ENCODE results near the gene AMY1C.
"Not testable (repeated sequence)": the region's sequence is repeated elsewhere in the genome, so short reads cannot be mapped to it uniquely, and the experiment has no call there.

Gene AMY1C

DNA sequence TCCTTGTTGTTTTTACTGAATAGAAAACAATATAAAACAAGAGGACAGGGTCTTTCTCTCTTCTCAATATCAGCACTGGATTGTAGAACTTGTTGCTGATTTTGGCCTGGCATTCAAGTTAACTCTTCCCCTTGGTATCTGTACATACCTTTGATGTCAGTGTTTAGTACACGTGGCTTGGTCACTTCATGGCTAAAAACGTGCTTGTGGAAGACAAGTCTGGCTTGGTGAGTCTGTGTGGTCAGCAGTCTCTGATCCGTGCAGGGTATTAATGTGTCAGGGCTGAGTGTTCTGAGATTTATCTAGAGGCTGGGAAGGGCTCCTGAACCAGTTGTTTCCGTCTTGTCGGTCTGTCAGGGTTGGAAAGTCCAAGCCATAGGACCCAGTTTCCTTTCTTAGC is at the start of gene AMY1C:
TSS of gene AMY1C (plus strand) at position 301 of the 400 bp plus-strand sequence. CDS start 572 bp downstream, outside the sequence.
- not testable (repeated sequence) for H3K4me3 ChIP-seq (ENCODE audit: low read length); DNase-seq (ENCODE audit: low read depth)

DNA sequence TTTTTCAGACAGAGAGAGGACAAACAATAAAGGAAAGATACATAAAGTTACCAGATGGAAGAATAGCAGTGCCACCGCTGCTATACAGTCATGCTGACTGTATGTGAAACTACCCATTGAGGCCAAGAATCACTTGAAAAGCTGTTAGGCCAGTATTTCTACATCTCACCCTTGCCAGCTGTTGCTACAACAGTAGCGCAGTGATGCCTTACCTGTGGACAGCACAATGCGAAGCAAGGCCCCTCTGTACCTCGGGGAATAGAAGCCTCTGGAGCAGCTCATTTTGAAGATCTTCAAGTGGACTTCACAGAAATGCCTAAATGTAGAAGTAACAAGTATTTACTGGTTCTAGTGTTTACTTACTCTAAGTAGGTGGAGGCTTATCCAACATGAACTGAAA is 49.0 kb upstream of the AMY1C start:
- not testable (repeated sequence) for DNase-seq (ENCODE audit: low read depth); H3K4me3 ChIP-seq (ENCODE audit: low read length)

DNA sequence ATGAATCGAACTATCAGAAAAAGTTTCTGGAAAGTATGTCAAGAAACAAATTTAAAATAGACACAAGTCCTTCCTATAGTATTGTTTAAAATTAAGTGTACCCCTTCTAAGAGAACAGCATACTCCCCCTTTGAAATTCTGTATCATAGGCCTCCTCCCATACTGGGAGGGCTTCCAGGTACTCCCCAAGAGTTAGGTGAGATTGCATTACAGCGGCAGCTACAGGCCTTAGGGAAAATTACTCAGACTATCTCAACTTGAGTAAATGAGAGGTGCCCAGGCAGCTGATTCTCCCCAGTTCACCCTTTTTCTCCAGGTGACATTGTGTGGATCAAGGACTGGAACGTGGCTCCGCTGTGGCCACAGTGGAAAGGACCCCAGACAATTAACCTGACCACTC is 48.4 kb upstream of the AMY1C start:
- not testable (repeated sequence) for H3K4me3 ChIP-seq (ENCODE audit: low read length); DNase-seq (ENCODE audit: low read depth)

DNA sequence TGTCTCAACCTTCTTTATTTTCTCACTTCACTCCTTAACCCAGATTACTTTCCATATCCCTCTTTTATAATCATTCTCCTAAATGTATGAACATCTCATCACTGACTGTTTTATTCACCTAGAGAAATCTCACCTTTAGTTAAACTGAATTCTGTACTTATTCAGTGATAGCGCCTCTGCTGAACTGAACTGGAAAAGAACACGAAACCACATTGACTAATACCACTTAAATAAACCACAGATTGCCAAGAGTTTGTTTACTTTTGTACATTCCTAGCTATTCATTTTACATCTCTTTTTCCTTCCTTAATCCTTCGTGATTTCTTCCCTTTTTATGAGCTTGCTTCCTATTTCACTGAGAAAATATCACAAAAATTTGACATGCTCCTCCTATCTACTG is 42.0 kb upstream of the AMY1C start:
- DNase-seq (ENCODE audit: low read depth); H3K4me3 ChIP-seq (ENCODE audit: low read length): not testable (repeated sequence)

DNA sequence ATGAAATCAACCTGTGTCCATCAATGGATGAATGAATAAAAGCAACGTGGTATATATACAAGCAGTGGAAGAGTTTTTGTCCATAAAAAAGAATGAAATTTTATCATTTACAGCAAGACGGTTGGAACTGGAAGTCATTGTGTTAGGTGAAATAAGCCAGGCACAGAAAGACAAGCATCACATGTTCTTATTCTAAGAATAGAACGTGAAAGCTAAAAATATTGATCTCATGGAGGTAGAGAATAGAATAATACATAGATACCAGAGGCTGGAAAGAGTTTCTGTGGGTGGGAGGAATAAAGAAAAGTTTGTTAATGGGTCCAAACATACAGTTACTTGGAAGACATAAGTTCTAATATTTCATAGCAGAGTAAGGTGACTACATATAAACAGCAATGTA is 39.3 kb upstream of the AMY1C start:
- not testable (repeated sequence) for H3K4me3 ChIP-seq (ENCODE audit: low read length); DNase-seq (ENCODE audit: low read depth)

DNA sequence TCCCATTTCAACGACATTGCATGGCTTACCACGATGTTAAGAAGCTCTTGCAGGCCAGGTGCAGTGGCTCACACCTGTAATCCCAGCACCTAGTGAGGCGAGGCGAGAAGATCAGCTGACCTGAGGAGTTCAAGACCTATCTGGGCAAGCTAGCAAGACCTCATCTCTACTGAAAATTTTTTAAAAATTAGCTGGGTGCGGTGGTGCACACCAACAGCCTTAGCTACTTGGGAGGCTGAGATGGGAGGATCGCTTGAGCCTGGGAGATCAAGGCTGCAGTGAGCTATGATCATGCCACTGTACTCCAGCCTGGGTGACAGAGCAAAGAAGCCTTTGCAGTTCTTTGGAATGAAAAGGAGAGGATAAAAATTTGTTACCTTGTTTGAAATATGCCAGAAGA is 32.3 kb upstream of the AMY1C start:
- DNase-seq (ENCODE audit: low read depth); H3K4me3 ChIP-seq (ENCODE audit: low read length): not testable (repeated sequence)

DNA sequence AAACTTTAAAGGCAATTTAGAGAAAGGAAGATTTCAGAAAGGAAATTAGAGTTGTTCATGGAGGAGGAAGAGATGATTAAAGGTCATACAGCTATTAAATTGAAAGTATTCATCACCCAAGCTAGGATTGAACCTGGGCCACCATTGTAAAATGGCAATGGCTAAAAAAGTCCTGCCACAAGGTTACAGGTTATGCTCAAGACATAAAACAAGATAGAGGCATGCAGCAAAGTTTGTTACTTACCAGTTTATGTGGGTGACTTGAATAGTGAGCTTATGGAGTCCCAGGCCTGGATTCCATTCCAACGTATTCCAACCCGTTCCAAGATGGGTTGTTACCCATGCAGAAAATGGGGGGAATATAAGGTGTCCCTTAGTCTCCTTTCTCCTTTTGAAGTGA is 28.2 kb upstream of the AMY1C start:
- not testable (repeated sequence) for DNase-seq (ENCODE audit: low read depth); H3K4me3 ChIP-seq (ENCODE audit: low read length)

DNA sequence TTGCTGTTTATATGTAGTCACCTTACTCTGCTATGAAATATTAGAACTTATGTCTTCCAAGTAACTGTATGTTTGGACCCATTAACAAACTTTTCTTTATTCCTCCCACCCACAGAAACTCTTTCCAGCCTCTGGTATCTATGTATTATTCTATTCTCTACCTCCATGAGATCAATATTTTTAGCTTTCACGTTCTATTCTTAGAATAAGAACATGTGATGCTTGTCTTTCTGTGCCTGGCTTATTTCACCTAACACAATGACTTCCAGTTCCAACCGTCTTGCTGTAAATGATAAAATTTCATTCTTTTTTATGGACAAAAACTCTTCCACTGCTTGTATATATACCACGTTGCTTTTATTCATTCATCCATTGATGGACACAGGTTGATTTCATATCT is 14.4 kb upstream of the AMY1C start:
- not testable (repeated sequence) for H3K4me3 ChIP-seq (ENCODE audit: low read length); DNase-seq (ENCODE audit: low read depth)

DNA sequence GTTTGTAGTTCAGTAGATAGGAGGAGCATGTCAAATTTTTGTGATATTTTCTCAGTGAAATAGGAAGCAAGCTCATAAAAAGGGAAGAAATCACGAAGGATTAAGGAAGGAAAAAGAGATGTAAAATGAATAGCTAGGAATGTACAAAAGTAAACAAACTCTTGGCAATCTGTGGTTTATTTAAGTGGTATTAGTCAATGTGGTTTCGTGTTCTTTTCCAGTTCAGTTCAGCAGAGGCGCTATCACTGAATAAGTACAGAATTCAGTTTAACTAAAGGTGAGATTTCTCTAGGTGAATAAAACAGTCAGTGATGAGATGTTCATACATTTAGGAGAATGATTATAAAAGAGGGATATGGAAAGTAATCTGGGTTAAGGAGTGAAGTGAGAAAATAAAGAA is 11.7 kb upstream of the AMY1C start:
- not testable (repeated sequence) for H3K4me3 ChIP-seq (ENCODE audit: low read length); DNase-seq (ENCODE audit: low read depth)

DNA sequence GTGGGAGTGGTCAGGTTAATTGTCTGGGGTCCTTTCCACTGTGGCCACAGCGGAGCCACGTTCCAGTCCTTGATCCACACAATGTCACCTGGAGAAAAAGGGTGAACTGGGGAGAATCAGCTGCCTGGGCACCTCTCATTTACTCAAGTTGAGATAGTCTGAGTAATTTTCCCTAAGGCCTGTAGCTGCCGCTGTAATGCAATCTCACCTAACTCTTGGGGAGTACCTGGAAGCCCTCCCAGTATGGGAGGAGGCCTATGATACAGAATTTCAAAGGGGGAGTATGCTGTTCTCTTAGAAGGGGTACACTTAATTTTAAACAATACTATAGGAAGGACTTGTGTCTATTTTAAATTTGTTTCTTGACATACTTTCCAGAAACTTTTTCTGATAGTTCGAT is 5.2 kb upstream of the AMY1C start:
- DNase-seq (ENCODE audit: low read depth); H3K4me3 ChIP-seq (ENCODE audit: low read length): not testable (repeated sequence)

DNA sequence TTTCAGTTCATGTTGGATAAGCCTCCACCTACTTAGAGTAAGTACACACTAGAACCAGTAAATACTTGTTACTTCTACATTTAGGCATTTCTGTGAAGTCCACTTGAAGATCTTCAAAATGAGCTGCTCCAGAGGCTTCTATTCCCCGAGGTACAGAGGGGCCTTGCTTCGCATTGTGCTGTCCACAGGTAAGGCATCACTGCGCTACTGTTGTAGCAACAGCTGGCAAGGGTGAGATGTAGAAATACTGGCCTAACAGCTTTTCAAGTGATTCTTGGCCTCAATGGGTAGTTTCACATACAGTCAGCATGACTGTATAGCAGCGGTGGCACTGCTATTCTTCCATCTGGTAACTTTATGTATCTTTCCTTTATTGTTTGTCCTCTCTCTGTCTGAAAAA is 4.7 kb upstream of the AMY1C start:
- DNase-seq (ENCODE audit: low read depth); H3K4me3 ChIP-seq (ENCODE audit: low read length): not testable (repeated sequence)

DNA sequence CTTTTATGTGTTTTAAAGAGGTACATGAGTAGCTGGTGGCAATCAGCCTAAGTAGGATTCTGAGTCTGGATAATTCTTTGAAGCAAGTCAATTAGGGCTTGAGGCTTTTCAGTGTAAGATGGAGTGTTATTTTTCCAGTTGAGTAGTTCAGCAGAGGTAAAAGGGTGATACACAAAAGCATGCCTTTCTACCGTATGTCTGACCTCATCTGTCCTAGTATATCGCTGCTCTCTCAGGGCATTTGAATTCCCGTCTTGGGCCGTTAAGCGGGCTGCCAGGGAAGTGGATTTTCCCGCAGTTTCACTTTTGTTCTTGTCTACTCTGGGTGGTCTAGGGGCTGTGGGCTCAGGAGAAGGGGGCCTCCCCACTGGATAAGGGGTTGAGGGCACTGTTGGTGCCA is 1.4 kb upstream of the AMY1C start:
- not testable (repeated sequence) for DNase-seq (ENCODE audit: low read depth); H3K4me3 ChIP-seq (ENCODE audit: low read length)

DNA sequence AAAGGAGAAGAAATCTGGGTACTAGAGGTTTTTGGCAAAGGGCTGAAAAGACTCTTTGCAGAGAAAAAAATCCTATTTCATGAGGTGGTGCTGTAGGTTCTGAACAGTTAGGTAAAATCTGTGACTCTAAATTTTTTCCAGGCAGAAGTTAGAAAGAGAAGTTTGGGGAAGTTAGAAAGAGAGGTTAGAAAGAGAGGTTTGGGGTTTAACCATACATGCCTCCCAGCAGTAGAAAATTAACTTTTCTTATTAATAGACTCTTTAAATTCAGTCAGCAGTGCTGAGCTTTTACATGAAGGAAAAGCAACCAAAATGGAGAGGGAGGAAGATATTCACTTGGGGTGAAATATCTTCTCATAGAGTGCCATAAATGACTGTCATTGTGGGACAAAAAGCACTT is 12.2 kb downstream of the AMY1C start:
- H3K4me3 ChIP-seq (ENCODE audit: low read length) = no peak overlapping the region
- TF ChIP-seq, protein P1, sequence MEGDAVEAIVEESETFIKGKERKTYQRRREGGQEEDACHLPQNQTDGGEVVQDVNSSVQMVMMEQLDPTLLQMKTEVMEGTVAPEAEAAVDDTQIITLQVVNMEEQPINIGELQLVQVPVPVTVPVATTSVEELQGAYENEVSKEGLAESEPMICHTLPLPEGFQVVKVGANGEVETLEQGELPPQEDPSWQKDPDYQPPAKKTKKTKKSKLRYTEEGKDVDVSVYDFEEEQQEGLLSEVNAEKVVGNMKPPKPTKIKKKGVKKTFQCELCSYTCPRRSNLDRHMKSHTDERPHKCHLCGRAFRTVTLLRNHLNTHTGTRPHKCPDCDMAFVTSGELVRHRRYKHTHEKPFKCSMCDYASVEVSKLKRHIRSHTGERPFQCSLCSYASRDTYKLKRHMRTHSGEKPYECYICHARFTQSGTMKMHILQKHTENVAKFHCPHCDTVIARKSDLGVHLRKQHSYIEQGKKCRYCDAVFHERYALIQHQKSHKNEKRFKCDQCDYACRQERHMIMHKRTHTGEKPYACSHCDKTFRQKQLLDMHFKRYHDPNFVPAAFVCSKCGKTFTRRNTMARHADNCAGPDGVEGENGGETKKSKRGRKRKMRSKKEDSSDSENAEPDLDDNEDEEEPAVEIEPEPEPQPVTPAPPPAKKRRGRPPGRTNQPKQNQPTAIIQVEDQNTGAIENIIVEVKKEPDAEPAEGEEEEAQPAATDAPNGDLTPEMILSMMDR (conservative IDR thresholded peaks at IDR 0.05; ENCODE audit: low read length) = no peak
- DNase-seq (ENCODE audit: low read depth) = no peak

DNA sequence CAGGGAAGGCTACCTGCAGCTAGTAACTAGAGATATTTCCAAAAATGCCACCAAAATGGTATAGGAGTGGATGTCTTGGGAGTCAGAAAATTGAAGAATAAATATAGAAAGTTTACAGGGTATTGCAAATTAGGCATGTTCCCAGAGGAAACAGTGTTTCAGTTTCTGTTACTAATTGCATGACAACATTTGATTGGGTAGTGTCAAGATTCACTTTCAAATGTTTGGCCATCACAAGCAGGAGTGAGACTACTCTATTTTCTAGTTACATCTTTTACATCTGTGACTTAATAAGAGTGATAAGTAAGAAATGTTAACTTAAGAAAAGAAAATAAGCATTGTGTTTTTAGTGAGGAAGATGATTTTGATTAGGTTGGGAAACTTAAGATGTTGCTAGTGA is 30.2 kb downstream of the AMY1C start:
- DNase-seq (ENCODE audit: low read depth) = no peak
- TF ChIP-seq, protein P1 (conservative IDR thresholded peaks at IDR 0.05; ENCODE audit: low read length) = no peak
- H3K4me3 ChIP-seq (ENCODE audit: low read length) = no peak overlapping the region
